Mesendoderm (in vitro differentiated cells): ENCODE measurements around the gene FAM216B. TPM values are rescaled to one million over a fixed set of nuclear protein-coding genes. Genes with fewer than 3 reads are reported as not detected.

ENCODE experiments used
- DNase-seq: peaks from one replicate; pipeline ENCODE4 v3.0.0; 2013
- H2AK5ac ChIP-seq: 2 replicates; pipeline ENCODE4 v1.6.1; 2013; ENCODE audit warnings: low read length, inconsistent platforms
- H2BK120ac ChIP-seq: 2 replicates; pipeline ENCODE4 v1.6.1; 2013; ENCODE audit warnings: low read depth, mild to moderate bottlenecking, low read length, moderate library complexity, mixed read lengths
- H2BK15ac ChIP-seq: replicated peaks from 2 replicates; pipeline ENCODE4 v1.6.1; 2013; ENCODE audit warnings: low read depth, mild to moderate bottlenecking, moderate library complexity
- H2BK5ac ChIP-seq: 2 replicates; pipeline ENCODE4 v1.6.1; 2013; ENCODE audit warnings: low read length, inconsistent platforms
- H3K18ac ChIP-seq: 2 replicates; pipeline ENCODE4 v1.6.1; 2013; ENCODE audit warnings: mild to moderate bottlenecking, low read length, mixed read lengths
- H3K23ac ChIP-seq: one replicate; pipeline ENCODE4 v1.6.1; 2013; ENCODE audit warnings: low read length
- H3K27ac ChIP-seq: 2 replicates; pipeline ENCODE4 v1.5.1; 2013; ENCODE audit warnings: low read depth, mild to moderate bottlenecking, inconsistent platforms, low read length, moderate library complexity
- H3K27me3 ChIP-seq: 2 replicates; pipeline ENCODE4 v1.6.1; 2013; ENCODE audit warnings: low read length, control low read depth, mild to moderate bottlenecking, inconsistent platforms; ENCODE audit not compliant: insufficient read depth, poor library complexity
- H3K36me3 ChIP-seq: 2 replicates; pipeline ENCODE4 v1.6.1; 2013; ENCODE audit warnings: low read length, inconsistent platforms; ENCODE audit not compliant: control insufficient read depth, insufficient read depth
- H3K4ac ChIP-seq: one replicate; pipeline ENCODE4 v1.6.1; 2013; ENCODE audit warnings: low read depth, mild to moderate bottlenecking, low read length, moderate library complexity
- H3K4me1 ChIP-seq: 2 replicates; pipeline ENCODE4 v1.6.1; 2013; ENCODE audit warnings: low read depth, low read length, inconsistent platforms; ENCODE audit not compliant: control insufficient read depth
- H3K4me2 ChIP-seq: 2 replicates; pipeline ENCODE4 v1.6.1; 2013; ENCODE audit warnings: low read length
- H3K4me3 ChIP-seq: 2 replicates; pipeline ENCODE4 v1.5.1; 2013; ENCODE audit warnings: mild to moderate bottlenecking, low read length
- H3K56ac ChIP-seq: one replicate; pipeline ENCODE4 v1.6.1; 2013; ENCODE audit warnings: low read length
- H3K79me1 ChIP-seq: 2 replicates; pipeline ENCODE4 v1.6.1; 2013; ENCODE audit warnings: low read length, inconsistent platforms
- H3K79me2 ChIP-seq: 2 replicates; pipeline ENCODE4 v1.6.1; 2013; ENCODE audit warnings: mild to moderate bottlenecking, low read length; ENCODE audit not compliant: control insufficient read depth, insufficient read depth
- H3K9ac ChIP-seq: 2 replicates; pipeline ENCODE4 v1.6.1; 2013; ENCODE audit warnings: low read length, inconsistent platforms
- H4K5ac ChIP-seq: one replicate; pipeline ENCODE4 v1.6.1; 2013; ENCODE audit warnings: low read length
- H4K8ac ChIP-seq: one replicate; pipeline ENCODE4 v1.6.1; 2013; ENCODE audit warnings: low read depth, mild to moderate bottlenecking, control low read depth, low read length, moderate library complexity
- WGBS: extraction: QIAGEN DNeasy Blood & Tissue Kit; methylation state at CpG from one replicate; pipeline ENCODE4 v1.1.7; 2013; ENCODE audit warnings: low lambda C conversion rate, missing lambda C conversion rate; ENCODE audit not compliant: insufficient coverage; ENCODE audit errors: extremely low coverage; 5-methylcytosine and 5-hydroxymethylcytosine counted together
- polyA plus RNA-seq, 2 experiments: library from polyadenylated mRNA; stranded (reverse); fragments of 200-250 nt; gene quantifications; one replicate each; pipeline ENCODE4 v1.2.3, GENCODE V29; 2013

FAM216B gene
- not detected for polyA plus RNA-seq (2013, experiment 1 of 2)
- polyA plus RNA-seq (2013, experiment 2 of 2): not detected

- no peak within 1 kb of the TSS for H3K23ac ChIP-seq
- no peak within 1 kb of the TSS for H3K9ac ChIP-seq
- no peak within 1 kb of the TSS for H3K27ac ChIP-seq
- H3K56ac ChIP-seq: no peak within 1 kb of the TSS
- no peak within 1 kb of the TSS for H2AK5ac ChIP-seq
- no peaks in the 10 kb centered on the region for H3K4me1 ChIP-seq
- H3K36me3 ChIP-seq: no peaks in the 10 kb centered on the region
- H2BK120ac ChIP-seq: no peak within 1 kb of the TSS
- no peak within 1 kb of the TSS for H3K4me2 ChIP-seq
- WGBS: no CpG with 5 or more reads among the region's 3 CpGs
- H3K18ac ChIP-seq: no peak within 1 kb of the TSS
- DNase-seq: no peak
- no peak within 1 kb of the TSS for H3K4me3 ChIP-seq
- H4K5ac ChIP-seq: no peak within 1 kb of the TSS
- H2BK5ac ChIP-seq: no peak within 1 kb of the TSS
- H3K27me3 ChIP-seq: no peaks in the 10 kb centered on the region
- no peaks in the 10 kb centered on the region for H3K79me2 ChIP-seq
- H2BK15ac ChIP-seq: no peak within 1 kb of the TSS
- H3K79me1 ChIP-seq: no peaks in the 10 kb centered on the region
- no peak within 1 kb of the TSS for H3K4ac ChIP-seq
- H4K8ac ChIP-seq: no peak within 1 kb of the TSS
These were observed at the start of gene FAM216B for GRCh38 chr13:42781352-42781751. Gene FAM216B (plus strand): TSS chr13:42781584. CDS start chr13:42784068, 2,484 bp downstream.

- Histone ChIP-seq H3K18ac (no peak overlapping the region), H3K27ac (no peak overlapping the region), H3K79me2 (no peaks in the 10 kb centered on the region), H3K4me3 (no peak overlapping the region), H3K27me3 (no peaks in the 10 kb centered on the region), H3K4me1 (peaks cover 1% of the 10 kb centered on the region), H4K8ac (no peak overlapping the region), H3K4ac (no peak overlapping the region), H2BK120ac (no peak overlapping the region), H2BK15ac (no peak overlapping the region), H3K4me2 (no peak overlapping the region), H3K56ac (no peak overlapping the region), H3K9ac (no peak overlapping the region), H3K36me3 (no peaks in the 10 kb centered on the region), H2BK5ac (no peak overlapping the region), H3K23ac (no peak overlapping the region), H4K5ac (no peak overlapping the region), H2AK5ac (no peak overlapping the region), H3K79me1 (no peaks in the 10 kb centered on the region)
- DNase-seq: no peak
These were observed 49.3 kb upstream of the FAM216B start for GRCh38 chr13:42732073-42732472.

- no peak overlapping the region for H3K4ac ChIP-seq
- H3K9ac ChIP-seq: no peak overlapping the region
- no peak overlapping the region for H3K56ac ChIP-seq
- no peak overlapping the region for H3K4me2 ChIP-seq
- no peaks in the 10 kb centered on the region for H3K79me2 ChIP-seq
- H3K27ac ChIP-seq: no peak overlapping the region
- no peaks in the 10 kb centered on the region for H3K79me1 ChIP-seq
- no peak for DNase-seq
- no peaks in the 10 kb centered on the region for H3K36me3 ChIP-seq
- no CpG with 5 or more reads among the region's 2 CpGs for WGBS
- no peak overlapping the region for H4K8ac ChIP-seq
- H3K4me1 ChIP-seq: peaks cover 1% of the 10 kb centered on the region
- no peak overlapping the region for H2AK5ac ChIP-seq
- H3K18ac ChIP-seq: no peak overlapping the region
- H2BK5ac ChIP-seq: no peak overlapping the region
- no peak overlapping the region for H2BK120ac ChIP-seq
- H4K5ac ChIP-seq: no peak overlapping the region
- no peak overlapping the region for H3K23ac ChIP-seq
- no peak overlapping the region for H3K4me3 ChIP-seq
- H2BK15ac ChIP-seq: no peak overlapping the region
- H3K27me3 ChIP-seq: no peaks in the 10 kb centered on the region
These were observed 48.3 kb upstream of the FAM216B start for GRCh38 chr13:42733046-42733445.

- Histone ChIP-seq H2BK15ac (no peak overlapping the region), H3K18ac (no peak overlapping the region), H3K27ac (no peak overlapping the region), H3K36me3 (no peaks in the 10 kb centered on the region), H3K4me2 (no peak overlapping the region), H3K79me2 (no peaks in the 10 kb centered on the region), H3K4me3 (no peak overlapping the region), H3K56ac (no peak overlapping the region), H3K79me1 (no peaks in the 10 kb centered on the region), H2BK120ac (no peak overlapping the region), H2AK5ac (no peak overlapping the region), H4K5ac (no peak overlapping the region), H3K27me3 (no peaks in the 10 kb centered on the region), H3K9ac (no peak overlapping the region), H3K4ac (no peak overlapping the region), H2BK5ac (no peak overlapping the region), H3K4me1 (peaks cover 1% of the 10 kb centered on the region), H3K23ac (no peak overlapping the region), H4K8ac (no peak overlapping the region)
- no CpG with 5 or more reads among the region's 3 CpGs for WGBS
- DNase-seq: no peak
These were observed 46.4 kb upstream of the FAM216B start for GRCh38 chr13:42735010-42735409.

- no peak overlapping the region for H4K8ac ChIP-seq
- no peaks in the 10 kb centered on the region for H3K4me1 ChIP-seq
- no CpG with 5 or more reads among the region's 1 CpG for WGBS
- H3K27me3 ChIP-seq: no peaks in the 10 kb centered on the region
- H2BK15ac ChIP-seq: no peak overlapping the region
- H3K79me1 ChIP-seq: no peaks in the 10 kb centered on the region
- H3K9ac ChIP-seq: no peak overlapping the region
- no peak overlapping the region for H3K23ac ChIP-seq
- H3K18ac ChIP-seq: no peak overlapping the region
- DNase-seq: no peak
- no peak overlapping the region for H2AK5ac ChIP-seq
- no peak overlapping the region for H4K5ac ChIP-seq
- no peak overlapping the region for H3K4me3 ChIP-seq
- no peaks in the 10 kb centered on the region for H3K36me3 ChIP-seq
- no peak overlapping the region for H3K4ac ChIP-seq
- no peak overlapping the region for H2BK5ac ChIP-seq
- H2BK120ac ChIP-seq: no peak overlapping the region
- no peak overlapping the region for H3K27ac ChIP-seq
- H3K56ac ChIP-seq: no peak overlapping the region
- no peaks in the 10 kb centered on the region for H3K79me2 ChIP-seq
- H3K4me2 ChIP-seq: no peak overlapping the region
These were observed 40.6 kb upstream of the FAM216B start for GRCh38 chr13:42740753-42741152.

GRCh38 chr13:42741914-42742313 is 39.5 kb upstream of the FAM216B start:
- Histone ChIP-seq H3K4me1 (no peaks in the 10 kb centered on the region), H3K23ac (no peak overlapping the region), H2BK5ac (no peak overlapping the region), H3K18ac (no peak overlapping the region), H3K79me2 (no peaks in the 10 kb centered on the region), H3K56ac (no peak overlapping the region), H4K5ac (no peak overlapping the region), H2BK120ac (no peak overlapping the region), H2BK15ac (no peak overlapping the region), H3K4me2 (no peak overlapping the region), H3K27me3 (no peaks in the 10 kb centered on the region), H3K79me1 (no peaks in the 10 kb centered on the region), H2AK5ac (no peak overlapping the region), H3K4ac (no peak overlapping the region), H3K9ac (no peak overlapping the region), H3K27ac (no peak overlapping the region), H3K4me3 (no peak overlapping the region), H4K8ac (no peak overlapping the region), H3K36me3 (no peaks in the 10 kb centered on the region)
- no CpG with 5 or more reads among the region's 2 CpGs for WGBS
- no peak for DNase-seq
